ENCODE results near the gene HNRNPUL1.

The HNRNPUL1 gene

GRCh38 chr19:41356984-41357739 is 93.0 kb downstream of the HNRNPUL1 start:
- DNase-seq (ENCODE audit: low spot score), result no peak
- TF ChIP-seq, protein P1, sequence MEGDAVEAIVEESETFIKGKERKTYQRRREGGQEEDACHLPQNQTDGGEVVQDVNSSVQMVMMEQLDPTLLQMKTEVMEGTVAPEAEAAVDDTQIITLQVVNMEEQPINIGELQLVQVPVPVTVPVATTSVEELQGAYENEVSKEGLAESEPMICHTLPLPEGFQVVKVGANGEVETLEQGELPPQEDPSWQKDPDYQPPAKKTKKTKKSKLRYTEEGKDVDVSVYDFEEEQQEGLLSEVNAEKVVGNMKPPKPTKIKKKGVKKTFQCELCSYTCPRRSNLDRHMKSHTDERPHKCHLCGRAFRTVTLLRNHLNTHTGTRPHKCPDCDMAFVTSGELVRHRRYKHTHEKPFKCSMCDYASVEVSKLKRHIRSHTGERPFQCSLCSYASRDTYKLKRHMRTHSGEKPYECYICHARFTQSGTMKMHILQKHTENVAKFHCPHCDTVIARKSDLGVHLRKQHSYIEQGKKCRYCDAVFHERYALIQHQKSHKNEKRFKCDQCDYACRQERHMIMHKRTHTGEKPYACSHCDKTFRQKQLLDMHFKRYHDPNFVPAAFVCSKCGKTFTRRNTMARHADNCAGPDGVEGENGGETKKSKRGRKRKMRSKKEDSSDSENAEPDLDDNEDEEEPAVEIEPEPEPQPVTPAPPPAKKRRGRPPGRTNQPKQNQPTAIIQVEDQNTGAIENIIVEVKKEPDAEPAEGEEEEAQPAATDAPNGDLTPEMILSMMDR (IDR thresholded peaks at IDR 0.05; ENCODE audit: extremely low read depth, insufficient read depth, missing control alignments), result no peak
- in situ Hi-C loops (cut with MboI; ENCODE audit: low pct_unique_long_range_greater_than_20kb, low sequenced_read_pairs, unreplicated experiment), result no loop called here

Data from GM13977 (cell line).